ENCODE data around the gene CKAP5. TPM values are rescaled to one million over a fixed set of nuclear protein-coding genes. Genes with fewer than 3 reads are reported as not detected.
"Not testable (repeated sequence)": the region's sequence is repeated elsewhere in the genome, so short reads cannot be mapped to it uniquely, and the experiment has no call there.

Gene CKAP5
- total RNA-seq, 4 donors from 2014 or later = 23.8 to 75.1 (median 26.7) TPM

DNA sequence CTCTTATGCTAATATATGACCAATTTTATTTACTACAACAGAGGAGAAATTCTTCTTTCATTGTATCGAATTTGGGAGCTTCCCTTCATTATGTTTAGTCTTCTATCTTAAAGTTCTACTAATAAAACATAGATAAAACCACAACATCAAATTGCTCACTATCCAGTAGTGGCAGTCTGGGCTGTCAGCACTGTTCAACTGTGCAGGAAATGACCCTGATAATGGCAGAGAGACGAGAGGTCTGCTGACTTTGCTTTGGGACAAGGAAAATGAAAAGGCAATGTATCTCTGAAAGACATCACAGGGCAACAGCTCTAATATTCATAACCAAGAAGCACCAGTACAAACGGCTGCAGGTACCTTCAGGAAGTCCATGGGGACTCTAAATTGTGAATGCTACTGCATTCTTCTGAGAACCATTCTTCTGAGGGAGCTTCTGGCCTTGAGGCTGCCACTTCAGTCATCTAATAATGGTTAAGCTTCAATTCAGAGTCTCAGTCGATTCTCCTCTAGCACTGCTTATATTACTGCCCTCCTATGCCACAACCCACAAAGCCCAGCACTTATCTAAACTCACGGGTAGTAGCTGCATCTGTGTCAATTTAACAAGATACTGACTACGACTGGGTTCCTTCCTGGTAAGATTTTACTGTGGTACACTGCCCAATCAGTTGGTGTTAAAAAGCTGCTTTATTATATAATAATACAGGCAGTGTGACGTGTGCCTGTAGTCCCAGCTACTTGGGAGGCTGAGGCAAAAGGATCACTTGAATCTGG, 44.2 kb downstream of the CKAP5 start:
- H3K27me3 ChIP-seq = no peaks in the 10 kb centered on the region
- no peak overlapping the region for H3K4me3 ChIP-seq
- H3K9me3 ChIP-seq = no peaks in the 10 kb centered on the region
- DNase-seq = no peak
- H3K27ac ChIP-seq = no peak overlapping the region
- TF ChIP-seq POLR2A (IDR thresholded peaks at IDR 0.05) = no peak
- TF ChIP-seq CTCF (IDR thresholded peaks at IDR 0.05) = no peak
- H3K36me3 ChIP-seq = peaks cover 0 to 25% (median 0%) of the 10 kb centered on the region in 3 donors
- H3K4me1 ChIP-seq = no peaks in the 10 kb centered on the region

DNA sequence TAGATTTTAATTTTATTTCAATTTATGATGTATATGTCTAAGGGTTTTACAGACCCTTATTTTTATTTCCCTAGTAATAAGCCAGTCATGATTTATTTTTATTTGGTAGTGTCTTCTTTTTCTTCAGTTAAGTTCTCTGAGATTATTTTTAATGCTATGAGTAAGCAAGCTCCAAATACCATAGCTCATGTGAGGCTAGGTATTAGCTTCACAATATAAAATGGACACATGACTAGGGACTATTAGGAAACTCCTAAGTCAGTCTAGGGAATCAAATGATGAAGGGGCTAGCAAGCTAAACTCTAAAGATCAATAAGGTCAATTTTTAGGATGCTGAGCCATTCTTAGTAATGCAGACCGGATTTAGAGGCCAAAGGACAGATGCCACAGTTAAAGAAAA, 45.9 kb downstream of the CKAP5 start:
- no peaks in the 10 kb centered on the region for H3K4me1 ChIP-seq
- no peaks in the 10 kb centered on the region for H3K9me3 ChIP-seq
- H3K27ac ChIP-seq = no peak overlapping the region
- no peak for DNase-seq
- TF ChIP-seq CTCF (IDR thresholded peaks at IDR 0.05) (no peak), POLR2A (IDR thresholded peaks at IDR 0.05) (no peak)
- H3K36me3 ChIP-seq = peaks cover 0 to 32% (median 0%) of the 10 kb centered on the region in 3 donors
- no peaks in the 10 kb centered on the region for H3K27me3 ChIP-seq
- H3K4me3 ChIP-seq = no peak overlapping the region

DNA sequence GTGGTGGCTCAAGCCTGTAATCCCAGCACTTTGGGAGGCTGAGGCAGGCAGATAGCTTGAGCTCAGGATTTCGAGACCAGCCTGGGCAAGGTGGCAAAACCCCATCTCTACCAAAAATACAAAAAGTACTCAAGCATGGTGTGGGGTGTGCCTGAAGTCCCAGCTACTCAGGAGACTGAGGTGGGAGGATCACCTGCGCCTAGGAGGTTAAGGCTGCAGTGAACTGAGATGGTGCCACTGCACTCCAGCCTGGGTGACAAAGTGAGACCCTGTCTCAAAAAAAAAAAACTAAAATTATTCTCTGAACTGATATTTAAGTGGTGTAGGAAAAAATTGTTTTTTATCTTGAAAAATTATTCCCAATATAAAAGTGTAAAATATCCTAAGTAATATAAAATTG, 46.4 kb downstream of the CKAP5 start:
- H3K4me3 ChIP-seq, DNase-seq, H3K4me1 ChIP-seq, H3K27ac ChIP-seq, H3K9me3 ChIP-seq, H3K27me3 ChIP-seq: not testable (repeated sequence)
- H3K36me3 ChIP-seq = peaks cover 0 to 37% (median 0%) of the 10 kb centered on the region in 3 donors

DNA sequence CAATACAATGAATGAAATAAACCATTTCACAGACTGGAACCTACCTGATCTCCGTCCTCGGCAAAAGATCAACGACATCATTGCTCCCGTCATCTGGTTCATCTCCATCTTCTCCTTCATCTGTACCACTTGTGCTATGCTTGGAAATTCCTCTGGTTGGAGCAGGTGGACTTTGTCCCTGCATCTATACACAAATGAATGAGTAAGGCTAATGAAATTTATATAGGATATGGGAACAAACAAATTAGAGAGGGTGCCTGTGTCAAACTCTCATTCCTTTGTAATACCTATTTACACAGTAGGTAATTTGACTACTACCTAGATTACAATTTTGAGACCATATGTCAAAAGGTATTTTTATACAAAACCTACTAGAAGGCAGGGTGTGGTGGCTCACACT, 67.7 kb downstream of the CKAP5 start:
- TF ChIP-seq POLR2A (IDR thresholded peaks at IDR 0.05) (no peak), CTCF (IDR thresholded peaks at IDR 0.05) (no peak)
- Histone ChIP-seq H3K4me1 (no peaks in the 10 kb centered on the region), H3K4me3 (no peak overlapping the region), H3K9me3 (no peaks in the 10 kb centered on the region), H3K27me3 (no peaks in the 10 kb centered on the region), H3K27ac (no peak overlapping the region), H3K36me3 (peaks cover 0 to 72% (median 0%) of the 10 kb centered on the region in 3 donors)
- no peak for DNase-seq

GRCh38 chr11:46776878-46777277, 69.2 kb downstream of the CKAP5 start:
- Histone ChIP-seq H3K4me3 (no peak overlapping the region), H3K9me3 (no peaks in the 10 kb centered on the region)

More at GRCh38 chr11:46776878-46777277, 69.2 kb downstream of the CKAP5 start:
- no peaks in the 10 kb centered on the region for H3K4me1 ChIP-seq
- no peak for TF ChIP-seq POLR2A (IDR thresholded peaks at IDR 0.05)
- TF ChIP-seq CTCF (IDR thresholded peaks at IDR 0.05) = no peak
- H3K36me3 ChIP-seq = peaks cover 0 to 72% (median 0%) of the 10 kb centered on the region in 3 donors
- DNase-seq = no peak
- H3K27me3 ChIP-seq = no peaks in the 10 kb centered on the region
- H3K27ac ChIP-seq = no peak overlapping the region
